CD14-positive monocyte (primary cell): ENCODE results near the gene ZSCAN22. TPM values are rescaled to one million over a fixed set of nuclear protein-coding genes. Genes with fewer than 3 reads are reported as not detected.

Experiments
- DNase-seq, 3 donors: peaks; one replicate each; pipeline ENCODE4 v3.0.0-alpha.2; 2011 to 2022
- H2AFZ ChIP-seq: 2 replicates; pipeline ENCODE4 v1.6.0; 2012; ENCODE audit warnings: mild to moderate bottlenecking, low read depth, low read length, inconsistent platforms; ENCODE audit not compliant: insufficient read depth, poor library complexity, severe bottlenecking
- H3K27ac ChIP-seq, 2 donors: 1 replicate in 1 of 2; 2 replicates in 1 of 2; pipeline ENCODE4 v1.5.1; 2012 to 2013; ENCODE audit warnings: low read length in 2 of 2, control low read depth in 1 of 2, inconsistent platforms in 1 of 2, low read depth in 1 of 2, mild to moderate bottlenecking in 1 of 2
- H3K27me3 ChIP-seq, 2 donors: one replicate each; pipeline versions ENCODE4 v1.6.0 to v1.6.1; 2011 to 2013; ENCODE audit warnings: low read length in 2 of 2; ENCODE audit not compliant: control insufficient read depth in 2 of 2, insufficient read depth in 2 of 2
- H3K36me3 ChIP-seq, 2 donors: replicated peaks in 1 of 2; 1 replicate in 1 of 2; 2 replicates in 1 of 2; pipeline versions ENCODE4 v1.5.1 to v1.6.1; 2012 to 2013; ENCODE audit warnings: low read length in 2 of 2, control low read depth in 1 of 2, inconsistent platforms in 1 of 2, mild to moderate bottlenecking in 1 of 2; ENCODE audit not compliant: insufficient read depth in 2 of 2, control insufficient read depth in 1 of 2
- H3K4me1 ChIP-seq, 2 donors: 1 replicate in 1 of 2; 2 replicates in 1 of 2; pipeline versions ENCODE4 v1.5.1 to v1.6.1; 2012 to 2013; ENCODE audit warnings: low read length in 2 of 2, control low read depth in 1 of 2, inconsistent platforms in 1 of 2, mild to moderate bottlenecking in 1 of 2, moderate library complexity in 1 of 2; ENCODE audit not compliant: insufficient read depth in 2 of 2, control insufficient read depth in 1 of 2
- H3K4me2 ChIP-seq: replicated peaks from 2 replicates; pipeline ENCODE3; 2012; ENCODE audit warnings: low read length, moderate library complexity, mild to moderate bottlenecking; ENCODE audit not compliant: poor library complexity, severe bottlenecking; ENCODE audit errors: extremely low read depth
- H3K4me3 ChIP-seq, 3 experiments: fragments of 200-600 bp in 1 of 3; sonication (generic) in 1 of 3; replicated peaks in 1 of 3; 1 replicate in 2 of 3; 2 replicates in 1 of 3; pipeline ENCODE4 v1.5.1; 2011 to 2013; ENCODE audit warnings: low read length in 3 of 3, mild to moderate bottlenecking in 3 of 3, control low read depth in 2 of 3, low read depth in 2 of 3, inconsistent platforms in 1 of 3, moderate library complexity in 1 of 3
- H3K79me2 ChIP-seq: 2 replicates; pipeline ENCODE4 v1.6.0; 2012; ENCODE audit warnings: mild to moderate bottlenecking, control low read depth, inconsistent platforms, low read length, moderate library complexity; ENCODE audit not compliant: insufficient read depth
- H3K9ac ChIP-seq: 2 replicates; pipeline ENCODE4 v1.6.0; 2017; ENCODE audit warnings: low read length, mild to moderate bottlenecking; ENCODE audit not compliant: insufficient read depth, poor library complexity, severe bottlenecking
- H3K9me3 ChIP-seq, 2 donors: replicated peaks in 1 of 2; 1 replicate in 1 of 2; 2 replicates in 1 of 2; pipeline versions ENCODE4 v1.5.1 to v1.6.1; 2012 to 2013; ENCODE audit warnings: low read length in 2 of 2, control low read depth in 1 of 2; ENCODE audit not compliant: control insufficient read depth in 1 of 2, insufficient read depth in 1 of 2
- H4K20me1 ChIP-seq: 2 replicates; pipeline ENCODE4 v1.6.0; 2012; ENCODE audit warnings: mild to moderate bottlenecking, low read length, control low read depth, moderate library complexity; ENCODE audit not compliant: insufficient read depth
- H3K27ac Mint-ChIP-seq, 7 donors: one replicate each; pipeline ENCODE4 v1.8.0; 2020; ENCODE audit warnings: mild to moderate bottlenecking in 7 of 7, mixed read lengths in 7 of 7, moderate library complexity in 6 of 7, inconsistent platforms in 2 of 7
- H3K27me3 Mint-ChIP-seq, 3 donors: one replicate each; pipeline ENCODE4 v1.8.0; 2021 to 2022; ENCODE audit warnings: low read depth in 3 of 3, mild to moderate bottlenecking in 3 of 3, mixed read lengths in 3 of 3, moderate library complexity in 3 of 3, inconsistent platforms in 1 of 3
- H3K36me3 Mint-ChIP-seq, 2 donors: one replicate each; pipeline ENCODE4 v1.8.0; 2020; ENCODE audit warnings: mixed read lengths in 2 of 2, inconsistent platforms in 1 of 2, mild to moderate bottlenecking in 1 of 2
- H3K4me1 Mint-ChIP-seq: one replicate; pipeline ENCODE4 v1.8.0; 2020; ENCODE audit warnings: mild to moderate bottlenecking, mixed read lengths
- H3K4me3 Mint-ChIP-seq, 2 donors: one replicate each; pipeline ENCODE4 v1.8.0; 2020; ENCODE audit warnings: mild to moderate bottlenecking in 2 of 2, mixed read lengths in 2 of 2, moderate library complexity in 1 of 2
- H3K9me3 Mint-ChIP-seq, 7 donors: one replicate each; pipeline ENCODE4 v1.8.0; 2020 to 2022; ENCODE audit warnings: mixed read lengths in 7 of 7, mild to moderate bottlenecking in 6 of 7, moderate library complexity in 6 of 7, inconsistent platforms in 2 of 7
- CTCF ChIP-seq: fragments of 200-600 bp; IDR thresholded peaks from one replicate; pipeline ENCODE4 v1.8.0; 2022; ENCODE audit warnings: antibody characterized with exemption, mild to moderate bottlenecking
- WGBS: methylation state at CpG from one replicate; pipeline ENCODE4 v1.1.5; 2013; ENCODE audit warnings: missing lambda C conversion rate; ENCODE audit not compliant: insufficient coverage; 5-methylcytosine and 5-hydroxymethylcytosine counted together
- intact Hi-C, 2 donors: fragments of 100-400 bp; cut with micrococcal nuclease; formaldehyde crosslinking; loops; one replicate each; pipeline versions ENCODE4 v1.15.0 to v1.15.1; 2023
- polyA plus RNA-seq, 3 donors: library from polyadenylated mRNA; depleted of rRNA in 1 of 3; unstranded in 2 of 3; stranded (reverse) in 1 of 3; fragments of 300-500 nt in 2 of 3; fragments of >200 nt in 1 of 3; fragmentation: Illumina TruSeq in 2 of 3; gene quantifications; 1 replicate in 2 of 3; 2 replicates in 1 of 3; pipeline ENCODE4 v1.2.3, GENCODE V29; 2012 to 2021

Gene ZSCAN22
- polyA plus RNA-seq, 3 donors: 0.58 to 1.2 (median 0.99) TPM

DNA sequence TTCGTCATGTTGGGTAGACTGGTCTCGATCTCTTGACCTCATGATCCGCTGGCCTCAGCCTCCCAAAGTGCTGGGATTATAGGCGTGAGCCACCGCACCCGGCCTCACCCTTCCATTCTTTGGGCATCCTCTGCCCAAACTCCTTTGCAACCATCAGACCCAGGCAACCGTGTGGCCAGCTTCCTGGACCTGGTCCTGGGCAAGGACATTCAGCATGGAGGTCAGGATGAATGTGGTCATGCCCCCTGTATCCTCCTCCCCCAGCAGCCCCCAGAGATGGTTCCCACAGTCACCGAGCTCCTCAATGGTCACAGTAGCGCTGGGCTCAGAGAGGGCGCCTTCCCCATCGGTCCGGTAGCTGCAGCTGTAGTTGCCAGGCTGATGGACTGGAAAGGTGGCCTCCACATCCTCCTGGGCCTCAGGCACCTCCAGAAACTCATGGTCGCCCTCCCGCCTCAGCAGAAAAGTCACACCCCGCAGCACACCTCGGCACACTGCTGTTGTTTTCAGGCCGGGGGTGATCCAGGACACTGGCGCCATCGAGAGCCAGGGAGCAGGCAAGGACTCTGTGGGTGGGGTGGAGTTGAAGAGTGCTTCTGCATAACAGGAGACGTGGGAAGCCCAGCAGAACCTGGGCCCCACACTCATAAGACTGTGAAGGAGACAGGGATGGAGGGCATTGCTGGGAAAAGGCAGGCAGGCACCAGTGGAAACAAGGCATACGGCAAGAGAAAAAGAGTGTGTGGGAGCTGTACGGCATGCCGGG, 25.4 kb downstream of the ZSCAN22 start:
- H3K4me3 Mint-ChIP-seq: no peak overlapping the region
- no peak overlapping the region for H3K27ac Mint-ChIP-seq
- H3K36me3 Mint-ChIP-seq: peaks cover 8 to 18% of the 10 kb centered on the region in 2 donors

More for the DNA sequence above, 25.4 kb downstream of the ZSCAN22 start:
- H3K4me2 ChIP-seq: no peak overlapping the region
- no peak overlapping the region for H3K27ac ChIP-seq
- WGBS: 92% methylated on average over 17 of the region's 23 CpGs
- peaks cover 20 to 40% of the 10 kb centered on the region in 2 donors for H3K4me1 ChIP-seq
- intact Hi-C loops: no loop called here
- Mint-ChIP-seq H3K27me3 (peaks cover 23 to 56% (median 31%) of the 10 kb centered on the region in 3 donors), H3K9me3 (peaks cover 0 to 12% (median 7%) of the 10 kb centered on the region in 7 donors), H3K4me1 (peaks cover 33% of the 10 kb centered on the region)
- no peaks in the 10 kb centered on the region for H4K20me1 ChIP-seq
- H3K9me3 ChIP-seq: peaks cover 0 to 8% of the 10 kb centered on the region in 2 donors
- H2AFZ ChIP-seq: no peak overlapping the region
- H3K36me3 ChIP-seq: peaks cover 0 to 5% of the 10 kb centered on the region in 2 donors
- H3K79me2 ChIP-seq: no peaks in the 10 kb centered on the region
- DNase-seq: no peak
- H3K4me3 ChIP-seq: no peak overlapping the region
- no peak overlapping the region for H3K9ac ChIP-seq
- peaks cover 6 to 41% of the 10 kb centered on the region in 2 donors for H3K27me3 ChIP-seq
- TF ChIP-seq CTCF: no peak
